Coronary artery (tissue), 2 donors: ENCODE measurements around the gene CSH1.

ENCODE experiments used
- DNase-seq: peaks from one replicate; pipeline ENCODE4 v3.0.0-alpha.2; 2017; ENCODE audit warnings: low spot score
- H3K27ac ChIP-seq, 2 donors: fragments of 200-600 bp; sonication (generic); one replicate each; pipeline ENCODE4 v1.5.1; 2016 to 2019
- H3K4me3 ChIP-seq: fragments of 200-600 bp; sonication (generic); 2 replicates; pipeline ENCODE4 v1.5.1; 2016; ENCODE audit warnings: mild to moderate bottlenecking, moderate library complexity
- CTCF ChIP-seq: fragments of 200-600 bp; sonication (generic); IDR thresholded peaks from one replicate; pipeline ENCODE4 v1.5.1; 2019; ENCODE audit warnings: antibody characterized with exemption

Gene CSH1

GRCh38 chr17:63940584-63940983 lies 44.2 kb upstream of the CSH1 start:
- no peak overlapping the region for H3K27ac ChIP-seq
- no peak for DNase-seq
- TF ChIP-seq CTCF, result no peak
- no peak overlapping the region for H3K4me3 ChIP-seq

GRCh38 chr17:63939884-63940283 lies 43.5 kb upstream of the CSH1 start:
- TF ChIP-seq CTCF, result no peak
- DNase-seq, result no peak
- no peak overlapping the region for H3K27ac ChIP-seq
- no peak overlapping the region for H3K4me3 ChIP-seq

GRCh38 chr17:63939401-63939800 lies 43.0 kb upstream of the CSH1 start:
- no peak for TF ChIP-seq CTCF
- no peak for DNase-seq
- Histone ChIP-seq H3K4me3 (no peak overlapping the region), H3K27ac (no peak overlapping the region)

- H3K27ac ChIP-seq, result no peak overlapping the region
- TF ChIP-seq CTCF, result no peak
- DNase-seq, result no peak
- no peak overlapping the region for H3K4me3 ChIP-seq
These were observed 41.5 kb upstream of the CSH1 start for GRCh38 chr17:63937920-63938319.

- Histone ChIP-seq H3K27ac (no peak overlapping the region), H3K4me3 (no peak overlapping the region)
- no peak for TF ChIP-seq CTCF
- DNase-seq, result no peak
These were observed 40.9 kb upstream of the CSH1 start for GRCh38 chr17:63937319-63937718.

GRCh38 chr17:63934183-63935112 lies 38.1 kb upstream of the CSH1 start:
- H3K4me3 ChIP-seq, result no peak overlapping the region
- no peak overlapping the region for H3K27ac ChIP-seq
- no peak for TF ChIP-seq CTCF
- no peak for DNase-seq

- no peak for TF ChIP-seq CTCF
- Histone ChIP-seq H3K4me3 (no peak overlapping the region), H3K27ac (no peak overlapping the region)
- no peak for DNase-seq
These were observed 37.2 kb upstream of the CSH1 start for GRCh38 chr17:63933598-63933997.
